ENCODE measurements around the gene WDR26.

- TF ChIP-seq POLR2AphosphoS5 (IDR thresholded peaks at IDR 0.05; ENCODE audit: low read depth, low read length) (no peak), SIN3A (IDR thresholded peaks at IDR 0.05; ENCODE audit: borderline replicate concordance, insufficient read depth, low read length) (no peak)
Observed at GRCh38 chr1:224378855-224379631, 55.6 kb downstream of the WDR26 start.

All from PFSK-1 (cell line).